NT2/D1 (cell line): ENCODE measurements around the gene PARP14.

ENCODE experiments used
- SUZ12 ChIP-seq: IDR thresholded peaks from 2 replicates; pipeline ENCODE4 v1.6.1; 2011; ENCODE audit not compliant: insufficient read length, insufficient read depth; ENCODE audit errors: extremely low read depth
- YY1 ChIP-seq: IDR thresholded peaks from 2 replicates; pipeline ENCODE4 v1.6.1; 2011; ENCODE audit not compliant: insufficient read length, insufficient read depth
- ZNF274 ChIP-seq: IDR thresholded peaks from 2 replicates; pipeline ENCODE4 v1.6.1; 2011; ENCODE audit warnings: mild to moderate bottlenecking, low read depth, low read length

GRCh38 chr3:122661633-122662032, 19.0 kb upstream of the PARP14 start:
- no peak for TF ChIP-seq ZNF274
- TF ChIP-seq YY1 = no peak
- no peak for TF ChIP-seq SUZ12
